ENCODE results near the gene THBS3. TPM values are rescaled to one million over a fixed set of nuclear protein-coding genes. Genes with fewer than 3 reads are reported as not detected.
A peak's percentile ranks its signal among the peaks of the same experiment; 100 is the strongest.

THBS3 gene
- total and polyA plus RNA-seq, 9 of the 15 experiments (the other 6 are each of a cell fraction or from before 2014, with no cell fraction given): 0.59 to 8.3 (median 3.2) TPM

DNA sequence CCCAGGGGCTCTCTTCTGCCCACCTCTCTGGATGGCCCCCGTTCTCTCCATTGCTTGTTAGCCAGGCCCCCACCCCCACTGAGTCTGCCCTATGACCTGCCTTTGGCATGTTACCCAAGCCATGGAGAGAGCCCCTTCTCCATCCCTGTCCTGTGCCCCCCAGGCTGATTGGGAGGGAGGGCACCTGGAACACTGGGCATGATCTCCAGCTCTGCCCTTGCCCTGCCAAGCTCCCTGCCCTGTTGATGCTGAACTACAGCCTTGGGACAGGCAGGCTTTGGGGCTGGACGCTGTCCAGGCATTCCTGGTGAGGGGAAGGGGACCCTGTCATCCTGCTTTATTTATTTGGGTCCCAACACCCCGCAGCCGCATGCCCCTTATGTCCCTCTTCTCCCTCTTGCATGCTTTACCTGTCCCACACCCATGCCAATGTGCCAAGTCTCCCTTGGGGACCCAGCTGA, 23.3 kb downstream of the THBS3 start:
- H3K79me2 ChIP-seq (ENCODE audit: control insufficient read depth, insufficient read depth, low read length): no peaks in the 10 kb centered on the region
- no peak for ATAC-seq
- no peak overlapping the region for H3K4me3 ChIP-seq
- no peak overlapping the region for H3K27ac ChIP-seq (ENCODE audit: extremely low read depth, low read depth, low read length)
- CTCF ChIA-PET (ENCODE audit: low intra/inter-chr PET ratio): interaction anchor here (0.6 kb wide), 1 partner anchor 1175 kb away, joined by 3 read pairs; no protein-coding TSS in a partner anchor
- no peaks in the 10 kb centered on the region for H3K9me3 ChIP-seq (replicated peaks; ENCODE audit: control insufficient read depth, insufficient read depth, low read depth, low read length)
- POLR2A ChIA-PET: interaction anchor here (0.7 to 1.5 kb wide), 3 partner anchors 9 to 303 kb away, joined by 3 to 6 read pairs (median 4); no protein-coding TSS in a partner anchor
- DNase-seq (ENCODE audit: extremely low read depth in 1 of 4, low spot score in 3 of 4): no peak
- TF ChIP-seq KDM5B (IDR thresholded peaks at IDR 0.05; ENCODE audit: insufficient replicate concordance, low read depth, low read length): no peak
- no peak for TF ChIP-seq NEUROD1 (IDR thresholded peaks at IDR 0.05; ENCODE audit: borderline replicate concordance, low read depth, low read length, partially characterized antibody)
- TF ChIP-seq ZC3H8 (IDR thresholded peaks at IDR 0.05): no peak
- TF ChIP-seq JUNB (CRISPR knock-in tag; conservative IDR thresholded peaks at IDR 0.05): no peak
- TF ChIP-seq, protein P1, sequence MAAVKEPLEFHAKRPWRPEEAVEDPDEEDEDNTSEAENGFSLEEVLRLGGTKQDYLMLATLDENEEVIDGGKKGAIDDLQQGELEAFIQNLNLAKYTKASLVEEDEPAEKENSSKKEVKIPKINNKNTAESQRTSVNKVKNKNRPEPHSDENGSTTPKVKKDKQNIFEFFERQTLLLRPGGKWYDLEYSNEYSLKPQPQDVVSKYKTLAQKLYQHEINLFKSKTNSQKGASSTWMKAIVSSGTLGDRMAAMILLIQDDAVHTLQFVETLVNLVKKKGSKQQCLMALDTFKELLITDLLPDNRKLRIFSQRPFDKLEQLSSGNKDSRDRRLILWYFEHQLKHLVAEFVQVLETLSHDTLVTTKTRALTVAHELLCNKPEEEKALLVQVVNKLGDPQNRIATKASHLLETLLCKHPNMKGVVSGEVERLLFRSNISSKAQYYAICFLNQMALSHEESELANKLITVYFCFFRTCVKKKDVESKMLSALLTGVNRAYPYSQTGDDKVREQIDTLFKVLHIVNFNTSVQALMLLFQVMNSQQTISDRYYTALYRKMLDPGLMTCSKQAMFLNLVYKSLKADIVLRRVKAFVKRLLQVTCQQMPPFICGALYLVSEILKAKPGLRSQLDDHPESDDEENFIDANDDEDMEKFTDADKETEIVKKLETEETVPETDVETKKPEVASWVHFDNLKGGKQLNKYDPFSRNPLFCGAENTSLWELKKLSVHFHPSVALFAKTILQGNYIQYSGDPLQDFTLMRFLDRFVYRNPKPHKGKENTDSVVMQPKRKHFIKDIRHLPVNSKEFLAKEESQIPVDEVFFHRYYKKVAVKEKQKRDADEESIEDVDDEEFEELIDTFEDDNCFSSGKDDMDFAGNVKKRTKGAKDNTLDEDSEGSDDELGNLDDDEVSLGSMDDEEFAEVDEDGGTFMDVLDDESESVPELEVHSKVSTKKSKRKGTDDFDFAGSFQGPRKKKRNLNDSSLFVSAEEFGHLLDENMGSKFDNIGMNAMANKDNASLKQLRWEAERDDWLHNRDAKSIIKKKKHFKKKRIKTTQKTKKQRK (IDR thresholded peaks at IDR 0.05; ENCODE audit: borderline replicate concordance, low read depth, low read length): no peak
- TF ChIP-seq, protein P2, sequence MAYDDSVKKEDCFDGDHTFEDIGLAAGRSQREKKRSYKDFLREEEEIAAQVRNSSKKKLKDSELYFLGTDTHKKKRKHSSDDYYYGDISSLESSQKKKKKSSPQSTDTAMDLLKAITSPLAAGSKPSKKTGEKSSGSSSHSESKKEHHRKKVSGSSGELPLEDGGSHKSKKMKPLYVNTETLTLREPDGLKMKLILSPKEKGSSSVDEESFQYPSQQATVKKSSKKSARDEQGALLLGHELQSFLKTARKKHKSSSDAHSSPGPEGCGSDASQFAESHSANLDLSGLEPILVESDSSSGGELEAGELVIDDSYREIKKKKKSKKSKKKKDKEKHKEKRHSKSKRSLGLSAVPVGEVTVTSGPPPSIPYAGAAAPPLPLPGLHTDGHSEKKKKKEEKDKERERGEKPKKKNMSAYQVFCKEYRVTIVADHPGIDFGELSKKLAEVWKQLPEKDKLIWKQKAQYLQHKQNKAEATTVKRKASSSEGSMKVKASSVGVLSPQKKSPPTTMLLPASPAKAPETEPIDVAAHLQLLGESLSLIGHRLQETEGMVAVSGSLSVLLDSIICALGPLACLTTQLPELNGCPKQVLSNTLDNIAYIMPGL (CRISPR knock-in tag; IDR thresholded peaks at IDR 0.05): no peak
- no peak for TF ChIP-seq BRD9 (IDR thresholded peaks at IDR 0.05; ENCODE audit: low read depth, partially characterized antibody)
- peak overlapping the region in 1 of 2 experiments; percentile 33; a peak in 2 of 4 replicates for H3K9ac ChIP-seq (ENCODE audit: insufficient read depth in 1 of 2, low read depth in 2 of 2, low read length in 2 of 2)
- no peaks in the 10 kb centered on the region for H3K27me3 ChIP-seq (ENCODE audit: control insufficient read depth in 2 of 2, insufficient read depth in 2 of 2, low read length in 2 of 2)
- peaks cover 0 to 38% of the 10 kb centered on the region in 2 experiments; a peak in 3 of 5 replicates for H3K4me1 ChIP-seq (replicated peaks in 1 of 2; ENCODE audit: control insufficient read depth in 2 of 2, insufficient read depth in 2 of 2, low read length in 2 of 2)
- in situ Hi-C loops (cut with MboI): no loop called here
- intact Hi-C loops (cut with micrococcal nuclease): no loop called here
- no peak overlapping the region for H2AFZ ChIP-seq (ENCODE audit: low read depth, low read length)
- BruUV-seq (replicated peaks): no TSS peak
- no peak for FAIRE-seq
- no peaks in the 10 kb centered on the region for H4K20me1 ChIP-seq (replicated peaks; ENCODE audit: control insufficient read depth, insufficient read depth, low read length)
- no peak overlapping the region for H3K4me2 ChIP-seq (ENCODE audit: insufficient read depth, low read length)
- H3K36me3 ChIP-seq (ENCODE audit: control insufficient read depth, insufficient read depth, low read length): no peaks in the 10 kb centered on the region
- 80% methylated on average over 4 of the region's 4 CpGs for WGBS (ENCODE audit: insufficient coverage, low coverage, missing lambda C conversion rate)
- H3K9me1 ChIP-seq (ENCODE audit: control insufficient read depth, insufficient read depth, low read length): no peaks in the 10 kb centered on the region
